GM23338 (cell line): ENCODE results near the gene ADAP1.

ENCODE experiments used
- CREB1 ChIP-seq: fragments of 250-450 bp; sonication (Bioruptor Pico); IDR thresholded peaks from 2 replicates; pipeline ENCODE4 v1.5.0; 2020; ENCODE audit warnings: low read depth, mild to moderate bottlenecking, moderate library complexity
- EZH2 ChIP-seq: fragments of 200-600 bp; sonication (generic); IDR thresholded peaks from one replicate; pipeline ENCODE4 v1.8.0; 2017; ENCODE audit warnings: antibody characterized with exemption, mild to moderate bottlenecking, low read depth; ENCODE audit not compliant: unreplicated experiment
- EZH2phosphoT487 ChIP-seq: fragments of 200-600 bp; sonication (generic); IDR thresholded peaks from one replicate; pipeline ENCODE4 v1.8.1; 2018; ENCODE audit warnings: antibody characterized with exemption; ENCODE audit not compliant: unreplicated experiment
- JUNB ChIP-seq: IDR thresholded peaks from one replicate; pipeline ENCODE4 v1.6.1; 2016; ENCODE audit warnings: antibody characterized with exemption; ENCODE audit not compliant: unreplicated experiment
- POLR2AphosphoS5 ChIP-seq: IDR thresholded peaks from 2 replicates; pipeline ENCODE4 v1.6.1; 2016; ENCODE audit warnings: antibody characterized with exemption, low read depth
- REST ChIP-seq: IDR thresholded peaks from one replicate; pipeline ENCODE4 v1.6.1; 2018; ENCODE audit warnings: antibody characterized with exemption; ENCODE audit not compliant: unreplicated experiment
- TF ChIP-seq, protein P1 (sequence below), 2 experiments: fragments of 200-600 bp in 1 of 2; sonication (generic) in 1 of 2; conservative IDR thresholded peaks; 2 replicates each; pipeline versions ENCODE4 v1.5.1 to v1.6.1; 2016 to 2017; ENCODE audit warnings: antibody characterized with exemption in 2 of 2, low read depth in 2 of 2, mild to moderate bottlenecking in 2 of 2, moderate library complexity in 1 of 2

GRCh38 chr7:897086-897485 lies 57.4 kb downstream of the ADAP1 start:
- TF ChIP-seq CREB1 (no peak), POLR2AphosphoS5 (no peak), REST (no peak), EZH2 (no peak), EZH2phosphoT487 (no peak), JUNB (no peak)
- TF ChIP-seq, protein P1, sequence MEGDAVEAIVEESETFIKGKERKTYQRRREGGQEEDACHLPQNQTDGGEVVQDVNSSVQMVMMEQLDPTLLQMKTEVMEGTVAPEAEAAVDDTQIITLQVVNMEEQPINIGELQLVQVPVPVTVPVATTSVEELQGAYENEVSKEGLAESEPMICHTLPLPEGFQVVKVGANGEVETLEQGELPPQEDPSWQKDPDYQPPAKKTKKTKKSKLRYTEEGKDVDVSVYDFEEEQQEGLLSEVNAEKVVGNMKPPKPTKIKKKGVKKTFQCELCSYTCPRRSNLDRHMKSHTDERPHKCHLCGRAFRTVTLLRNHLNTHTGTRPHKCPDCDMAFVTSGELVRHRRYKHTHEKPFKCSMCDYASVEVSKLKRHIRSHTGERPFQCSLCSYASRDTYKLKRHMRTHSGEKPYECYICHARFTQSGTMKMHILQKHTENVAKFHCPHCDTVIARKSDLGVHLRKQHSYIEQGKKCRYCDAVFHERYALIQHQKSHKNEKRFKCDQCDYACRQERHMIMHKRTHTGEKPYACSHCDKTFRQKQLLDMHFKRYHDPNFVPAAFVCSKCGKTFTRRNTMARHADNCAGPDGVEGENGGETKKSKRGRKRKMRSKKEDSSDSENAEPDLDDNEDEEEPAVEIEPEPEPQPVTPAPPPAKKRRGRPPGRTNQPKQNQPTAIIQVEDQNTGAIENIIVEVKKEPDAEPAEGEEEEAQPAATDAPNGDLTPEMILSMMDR (conservative IDR thresholded peaks at IDR 0.05; ENCODE audit: low read depth in 2 of 2), result no peak
